SK-N-SH (cell line): Measurements from ENCODE around the gene UPF2.

Source experiments
- ELF1 ChIP-seq: IDR thresholded peaks from 2 replicates; pipeline ENCODE4 v1.4.0; 2012
- EP300 ChIP-seq, 2 experiments: IDR thresholded peaks; 2 replicates each; pipeline versions ENCODE4 v1.4.0 to v1.6.1; 2012; ENCODE audit warnings: borderline replicate concordance in 1 of 2, low read depth in 1 of 2, low read length in 1 of 2
- RCOR1 ChIP-seq: fragments of 150-350 bp; IDR thresholded peaks from 2 replicates; pipeline ENCODE4 v1.6.1; 2017; ENCODE audit warnings: antibody characterized with exemption, low read length
- TF ChIP-seq, protein P1 (sequence below): fragments of 200-600 bp; sonication (generic); IDR thresholded peaks from 2 replicates; pipeline ENCODE4 v1.6.1; 2017; ENCODE audit warnings: antibody characterized with exemption, mild to moderate bottlenecking, moderate library complexity

DNA sequence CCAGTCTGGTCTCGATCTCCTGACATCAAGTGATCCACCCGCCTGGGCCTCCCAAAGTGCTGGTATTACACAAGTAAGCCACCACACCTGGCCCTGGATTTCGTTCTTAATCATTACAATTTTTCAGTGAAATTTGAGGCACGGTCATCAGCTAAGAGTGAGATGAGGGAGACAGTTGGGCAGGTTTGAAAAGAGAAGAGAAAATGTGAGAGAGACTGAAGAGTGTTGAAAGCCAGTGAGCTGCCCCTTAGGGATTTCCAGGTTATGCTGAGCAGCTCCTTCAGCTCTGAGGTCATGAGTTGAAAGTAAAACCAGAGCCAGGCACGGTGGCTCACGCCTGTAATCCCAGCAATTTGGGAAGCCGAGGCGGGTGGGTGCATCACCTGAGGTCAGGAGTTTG lies 5.9 kb upstream of the UPF2 start:
- TF ChIP-seq, protein P1, sequence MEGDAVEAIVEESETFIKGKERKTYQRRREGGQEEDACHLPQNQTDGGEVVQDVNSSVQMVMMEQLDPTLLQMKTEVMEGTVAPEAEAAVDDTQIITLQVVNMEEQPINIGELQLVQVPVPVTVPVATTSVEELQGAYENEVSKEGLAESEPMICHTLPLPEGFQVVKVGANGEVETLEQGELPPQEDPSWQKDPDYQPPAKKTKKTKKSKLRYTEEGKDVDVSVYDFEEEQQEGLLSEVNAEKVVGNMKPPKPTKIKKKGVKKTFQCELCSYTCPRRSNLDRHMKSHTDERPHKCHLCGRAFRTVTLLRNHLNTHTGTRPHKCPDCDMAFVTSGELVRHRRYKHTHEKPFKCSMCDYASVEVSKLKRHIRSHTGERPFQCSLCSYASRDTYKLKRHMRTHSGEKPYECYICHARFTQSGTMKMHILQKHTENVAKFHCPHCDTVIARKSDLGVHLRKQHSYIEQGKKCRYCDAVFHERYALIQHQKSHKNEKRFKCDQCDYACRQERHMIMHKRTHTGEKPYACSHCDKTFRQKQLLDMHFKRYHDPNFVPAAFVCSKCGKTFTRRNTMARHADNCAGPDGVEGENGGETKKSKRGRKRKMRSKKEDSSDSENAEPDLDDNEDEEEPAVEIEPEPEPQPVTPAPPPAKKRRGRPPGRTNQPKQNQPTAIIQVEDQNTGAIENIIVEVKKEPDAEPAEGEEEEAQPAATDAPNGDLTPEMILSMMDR: no peak
- TF ChIP-seq ELF1 (no peak), RCOR1 (no peak), EP300 (IDR thresholded peaks at IDR 0.05; ENCODE audit: borderline replicate concordance in 1 of 2, low read depth in 1 of 2, low read length in 1 of 2) (no peak)
